HG03097 (cell line): ENCODE measurements around the gene MAP3K9.

Experiments
- ATAC-seq: cut with Tn5 transposase; IDR thresholded peaks from one replicate; pipeline ENCODE4 v1.9.1; 2021; ENCODE audit not compliant: unreplicated experiment, low FRiP score

MAP3K9 gene

GRCh38 chr14:70789361-70789760 lies 20.0 kb downstream of the MAP3K9 start:
- no peak for ATAC-seq

GRCh38 chr14:70788898-70789297 lies 20.4 kb downstream of the MAP3K9 start:
- no peak for ATAC-seq

GRCh38 chr14:70785556-70785955 lies 23.8 kb downstream of the MAP3K9 start:
- ATAC-seq: no peak

DNA sequence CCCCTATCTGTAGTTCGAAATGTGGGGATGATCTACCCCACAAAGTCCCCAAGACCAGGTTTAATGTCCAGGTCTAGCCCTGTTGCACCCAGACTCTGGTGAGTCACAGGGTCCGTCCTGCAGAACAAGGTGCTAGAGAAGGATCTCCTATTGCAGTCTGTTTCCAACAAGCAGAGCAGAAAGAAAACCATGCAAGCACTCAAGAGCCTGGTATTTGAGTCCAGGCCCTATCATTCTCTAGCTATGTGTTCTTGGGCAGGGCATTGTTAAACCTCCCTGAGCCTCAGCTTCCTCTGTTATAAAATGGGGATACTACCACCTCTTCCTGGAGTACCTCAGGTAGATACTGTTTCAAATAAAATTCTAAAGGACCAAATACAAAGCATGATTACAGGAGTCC lies 24.4 kb downstream of the MAP3K9 start:
- no peak for ATAC-seq

- no peak for ATAC-seq
These were observed 27.0 kb downstream of the MAP3K9 start for GRCh38 chr14:70782361-70782760.

- ATAC-seq: no peak
These were observed 28.8 kb downstream of the MAP3K9 start for GRCh38 chr14:70780396-70781075.

GRCh38 chr14:70779667-70780066 lies 29.6 kb downstream of the MAP3K9 start:
- no peak for ATAC-seq

- no peak for ATAC-seq
These were observed 33.1 kb downstream of the MAP3K9 start for GRCh38 chr14:70776197-70776596.

DNA sequence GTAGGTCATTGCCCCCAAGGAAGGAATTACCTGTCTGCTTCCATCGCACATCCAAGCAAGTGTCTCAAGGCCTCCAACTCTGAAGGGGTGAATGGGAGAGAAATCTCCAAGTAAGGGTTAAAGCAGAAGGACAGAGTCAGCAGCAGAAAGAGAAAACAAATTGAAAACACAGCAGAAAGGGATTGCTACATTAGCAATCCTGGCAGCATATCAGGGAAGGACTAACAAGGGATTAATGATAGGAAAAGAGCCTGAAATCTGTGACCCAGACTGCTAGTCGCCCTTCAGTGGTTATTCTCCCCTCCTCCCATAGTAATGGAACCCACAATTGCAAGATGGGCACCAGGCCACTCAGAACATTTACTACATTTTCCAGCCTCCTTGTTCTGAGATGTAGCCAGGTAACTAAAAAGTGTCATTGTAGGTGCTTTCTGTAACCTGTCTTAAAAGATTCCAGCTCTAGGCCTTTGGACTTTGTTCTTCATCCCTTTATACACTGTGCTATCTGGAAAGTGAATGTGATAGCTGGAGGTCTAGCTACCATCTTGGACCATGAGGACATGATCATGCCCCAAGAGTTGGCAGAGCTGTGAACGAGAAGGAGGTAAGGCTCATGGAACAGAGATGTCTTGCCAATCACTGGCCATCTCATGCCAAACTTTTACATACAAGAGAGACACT lies 36.0 kb downstream of the MAP3K9 start:
- ATAC-seq: no peak

- ATAC-seq: no peak
These were observed 37.5 kb downstream of the MAP3K9 start for GRCh38 chr14:70771781-70772212.

- no peak for ATAC-seq
These were observed 38.8 kb downstream of the MAP3K9 start for GRCh38 chr14:70770490-70770889.

DNA sequence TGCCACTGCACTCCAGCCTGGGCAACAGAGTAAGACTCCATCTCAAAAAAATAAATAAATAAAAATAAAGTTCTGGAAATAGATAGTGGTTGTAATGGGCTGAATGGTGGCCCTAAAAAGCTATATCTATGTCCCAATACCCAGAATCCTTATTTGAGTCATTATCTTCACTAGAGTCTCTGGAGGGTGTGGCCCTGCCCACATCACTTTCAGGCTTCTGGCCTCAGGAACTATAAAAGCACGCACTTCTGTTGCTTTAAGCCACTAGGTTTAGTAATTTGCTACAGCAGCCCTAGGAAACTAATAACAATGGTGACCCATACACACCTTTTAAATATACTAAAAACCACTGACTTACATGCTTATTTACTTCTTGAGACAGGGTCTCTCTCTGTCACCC lies 49.9 kb downstream of the MAP3K9 start:
- no peak for ATAC-seq

DNA sequence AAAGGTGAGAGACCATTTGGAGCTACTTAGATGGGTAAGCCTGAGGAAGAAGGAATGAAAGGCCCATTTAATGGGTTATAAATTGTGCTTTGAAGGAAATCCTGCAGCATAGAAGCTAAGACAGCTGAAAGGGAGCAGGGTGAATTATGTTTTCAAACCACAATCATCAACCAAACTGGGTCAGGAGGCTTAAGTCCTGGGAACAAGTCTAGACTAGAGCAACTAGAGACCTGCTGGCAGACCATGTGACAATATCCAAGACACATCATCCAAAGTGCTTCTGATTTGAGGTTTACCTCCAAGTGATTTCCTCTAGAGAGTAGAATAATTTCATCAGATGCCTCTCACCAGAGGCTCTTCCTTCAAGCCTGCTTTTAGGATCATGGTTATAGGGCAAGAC lies 53.7 kb downstream of the MAP3K9 start:
- ATAC-seq: no peak

DNA sequence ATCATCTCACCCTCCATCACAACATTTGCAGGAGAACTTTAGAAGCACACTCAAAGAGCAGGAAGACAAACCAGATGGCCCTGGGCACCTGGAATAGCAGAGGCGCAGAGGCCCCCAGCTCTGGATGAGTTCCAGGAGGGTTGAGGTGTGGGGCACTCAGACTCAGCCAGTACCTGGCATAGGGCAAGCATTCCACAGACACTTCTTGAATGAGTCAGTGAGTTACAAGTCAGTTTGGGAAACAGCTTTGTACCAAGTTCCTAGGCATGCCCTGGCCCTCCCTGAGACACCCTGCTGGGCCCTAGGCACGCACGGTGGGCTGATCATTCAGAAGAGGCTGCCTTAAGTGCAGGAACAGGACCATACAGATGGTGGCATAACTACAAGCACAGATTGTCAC lies 54.3 kb downstream of the MAP3K9 start:
- ATAC-seq: no peak

- no peak for ATAC-seq
These were observed 55.8 kb downstream of the MAP3K9 start for GRCh38 chr14:70753518-70753953.

DNA sequence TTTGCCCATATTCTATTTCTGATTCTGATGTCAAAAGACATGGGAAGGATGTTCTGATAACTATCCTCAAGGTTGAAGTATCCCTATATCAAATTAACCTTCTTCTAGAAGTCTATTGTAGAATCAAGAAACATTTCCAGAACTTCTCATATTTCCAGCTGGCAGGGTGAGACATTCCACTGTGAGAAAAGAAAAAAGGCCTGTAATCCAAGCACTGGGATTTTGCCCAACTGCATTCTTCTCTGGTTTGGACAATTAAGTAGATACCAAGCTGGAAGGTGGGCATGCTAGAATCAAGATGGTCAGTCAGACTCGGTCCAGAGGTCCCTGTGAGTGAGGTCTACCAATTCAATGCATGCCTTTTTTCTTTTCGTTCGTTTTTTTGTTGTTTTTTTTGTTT lies 60.9 kb downstream of the MAP3K9 start:
- no peak for ATAC-seq

- no peak for ATAC-seq
These were observed 64.7 kb downstream of the MAP3K9 start for GRCh38 chr14:70744641-70745040.

- no peak for ATAC-seq
These were observed 67.0 kb downstream of the MAP3K9 start for GRCh38 chr14:70742316-70742715.

DNA sequence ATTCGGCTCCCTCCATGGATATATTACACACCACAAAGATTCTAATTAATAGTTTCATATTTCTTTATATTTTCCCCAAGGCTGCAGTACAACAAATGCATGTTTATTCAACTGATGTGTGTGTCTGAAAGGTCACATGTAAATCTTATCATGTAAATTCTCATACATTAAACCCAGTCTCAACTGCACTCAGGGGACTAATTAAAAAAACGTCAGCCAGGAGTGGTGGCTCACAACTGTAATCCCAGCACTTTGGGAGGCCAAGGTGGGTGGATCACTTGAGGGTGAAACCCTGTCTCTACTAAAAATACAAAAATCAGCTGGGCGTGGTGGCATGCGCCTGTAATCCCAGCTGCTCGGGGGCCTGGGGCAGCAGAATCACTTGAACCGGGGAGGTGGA lies 67.8 kb downstream of the MAP3K9 start:
- ATAC-seq: no peak

DNA sequence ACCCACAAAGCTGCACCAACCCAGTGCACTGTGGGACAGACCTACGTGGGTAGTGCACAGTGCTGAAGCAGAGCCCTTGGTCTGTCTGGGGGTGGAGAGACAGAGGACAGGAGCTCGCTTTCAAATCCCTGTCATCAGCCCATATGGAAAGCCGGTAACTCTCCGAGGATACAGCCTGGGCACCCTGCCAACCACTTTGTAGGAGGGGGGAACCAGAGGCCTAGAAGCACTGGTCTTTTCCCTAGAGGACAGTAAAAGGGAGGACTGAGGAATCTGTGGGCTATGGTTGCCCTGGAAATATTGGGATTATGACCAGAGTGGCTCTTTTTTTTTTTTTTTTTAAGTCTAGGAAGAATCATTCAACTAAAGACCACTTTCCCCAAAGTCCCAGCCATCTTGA lies 74.3 kb downstream of the MAP3K9 start:
- no peak for ATAC-seq

DNA sequence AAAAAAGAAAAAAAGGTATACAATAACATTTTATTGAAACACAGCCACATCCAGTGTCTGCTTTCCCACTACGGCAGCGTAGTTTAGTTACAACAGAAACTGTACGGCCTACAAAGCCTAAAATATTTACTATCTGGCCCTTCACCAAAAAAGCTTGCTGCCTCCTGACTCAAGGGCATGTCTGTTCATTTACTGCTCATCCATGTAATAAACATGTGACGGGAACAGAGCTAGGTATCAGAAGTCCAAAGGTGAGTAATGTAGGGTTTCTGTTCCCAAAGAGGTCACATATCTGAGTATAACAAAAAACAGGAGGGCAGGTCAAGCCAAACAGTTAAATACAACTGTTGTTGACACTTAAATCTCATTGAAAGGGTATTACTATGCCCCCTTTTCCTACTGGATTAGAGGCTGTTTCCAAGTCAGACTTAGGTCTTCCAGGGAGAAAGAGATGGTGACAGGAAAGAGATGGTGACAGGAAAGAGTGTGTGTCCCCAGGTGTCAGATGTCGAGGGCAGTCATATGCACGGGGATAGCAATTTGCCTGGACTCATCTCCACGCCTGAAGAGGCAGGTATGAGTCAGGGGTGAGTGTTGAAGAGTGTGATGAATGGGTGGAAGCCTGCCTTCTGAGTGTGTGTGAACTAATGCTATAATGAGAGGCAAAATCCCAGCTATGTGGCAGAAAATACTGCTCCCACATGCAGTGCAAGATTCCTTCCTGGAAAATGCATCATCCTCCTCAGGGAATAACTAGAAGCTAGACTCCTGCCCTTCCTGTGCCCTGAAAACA lies 77.7 kb downstream of the MAP3K9 start:
- ATAC-seq: no peak

- no peak for ATAC-seq
These were observed 78.9 kb downstream of the MAP3K9 start for GRCh38 chr14:70730393-70730792.
